HepG2 (cell line): ENCODE data around the gene UBP1. TPM values are rescaled to one million over a fixed set of nuclear protein-coding genes. Genes with fewer than 3 reads are reported as not detected.

Experiments
- ATAC-seq: fragments of 200-7000 bp; cut with Tn5 transposase; 3 replicates; pipeline ENCODE4 v1.9.1; 2020; ENCODE audit warnings: mild to moderate bottlenecking, moderate library complexity
- BruUV-seq: library from RNA; stranded (reverse); fragments of 400-500 nt; replicated peaks from 2 replicates; lab custom pipeline; 2021; lab: Mats Ljungman, UMichigan
- CTCF ChIA-PET: fragments of 300-600 bp; formaldehyde crosslinking; extraction: SDS; loops from one replicate; lab custom pipeline; 2021; ENCODE audit warnings: low total read pairs, inconsistent platforms, low intra/inter-chr PET ratio; lab: Yijun Ruan, JAX
- POLR2A ChIA-PET: fragments of 350-600 bp; sonication (Branson Sonifier 250); formaldehyde crosslinking; loops from one replicate; lab custom pipeline; 2020; ENCODE audit warnings: antibody characterized with exemption, inconsistent platforms; lab: Yijun Ruan, JAX
- DNase-seq: peaks from one replicate; pipeline ENCODE4 v3.0.0-alpha.2; 2015; ENCODE audit warnings: low spot score
- FAIRE-seq: peaks from 3 replicates; lab custom pipeline; 2011; peaks lifted over from hg19 to GRCh38; lab: Jason Lieb, UNC
- H2AFZ ChIP-seq: one replicate; pipeline ENCODE4 v1.6.1; 2011; ENCODE audit warnings: low read length, inconsistent platforms
- H3K27ac ChIP-seq: fragments of 300-600 bp; 3 replicates; pipeline ENCODE4 v1.8.0; 2011; ENCODE audit warnings: mixed run types, mild to moderate bottlenecking, mixed read lengths, low read length, inconsistent platforms; ENCODE audit not compliant: insufficient read depth; ENCODE audit errors: extremely low read length
- H3K27me3 ChIP-seq, 2 experiments: fragments of 200-600 bp in 1 of 2; 2 replicates in 1 of 2; 3 replicates in 1 of 2; pipeline versions ENCODE4 v1.6.0 to v1.8.0; 2011; ENCODE audit warnings: low read length in 2 of 2, mild to moderate bottlenecking in 2 of 2, moderate library complexity in 2 of 2, inconsistent platforms in 1 of 2; ENCODE audit not compliant: insufficient read depth in 2 of 2, control insufficient read depth in 1 of 2
- H3K36me3 ChIP-seq, 2 experiments: fragments of 200-600 bp in 1 of 2; replicated peaks in 1 of 2; 2 replicates in 1 of 2; 3 replicates in 1 of 2; pipeline versions ENCODE4 v1.5.1 to v1.8.0; 2011; ENCODE audit warnings: low read length in 2 of 2, inconsistent platforms in 1 of 2; ENCODE audit not compliant: insufficient read depth in 2 of 2, control insufficient read depth in 1 of 2
- H3K4me1 ChIP-seq: 2 replicates; pipeline ENCODE4 v1.5.1; 2012; ENCODE audit warnings: low read length, inconsistent platforms; ENCODE audit not compliant: insufficient read depth
- H3K4me2 ChIP-seq: 2 replicates; pipeline ENCODE4 v1.6.0; 2011; ENCODE audit warnings: low read depth, low read length, inconsistent platforms
- H3K4me3 ChIP-seq, 3 experiments: fragments of 200-600 bp in 1 of 3; sonication (generic), shearing (Covaris generic) in 1 of 3; replicated peaks in 1 of 3; 2 replicates each; pipeline ENCODE4 v1.5.1; 2011 to 2016; ENCODE audit warnings: low read length in 3 of 3, inconsistent platforms in 2 of 3, low read depth in 2 of 3, mild to moderate bottlenecking in 2 of 3, control low read depth in 1 of 3, mixed read lengths in 1 of 3; ENCODE audit not compliant: insufficient read depth in 1 of 3
- H3K79me2 ChIP-seq: one replicate; pipeline ENCODE4 v1.6.1; 2011; ENCODE audit warnings: low read length, inconsistent platforms; ENCODE audit not compliant: insufficient read depth
- H3K9ac ChIP-seq: 2 replicates; pipeline ENCODE4 v1.6.0; 2011; ENCODE audit warnings: mild to moderate bottlenecking, low read depth, low read length, inconsistent platforms; ENCODE audit not compliant: insufficient read depth
- H3K9me3 ChIP-seq: 2 replicates; pipeline ENCODE4 v1.5.1; 2012; ENCODE audit warnings: mild to moderate bottlenecking, low read length
- H4K20me1 ChIP-seq: 2 replicates; pipeline ENCODE4 v1.6.0; 2011; ENCODE audit warnings: inconsistent platforms, mild to moderate bottlenecking, low read length, moderate library complexity; ENCODE audit not compliant: insufficient read depth
- ASH2L ChIP-seq: fragments of 300-600, 200-600 bp; sonication (generic); IDR thresholded peaks from 2 replicates; pipeline ENCODE4 v1.7.0; 2017; ENCODE audit warnings: low read depth, mild to moderate bottlenecking, moderate library complexity, mixed read lengths, low read length; ENCODE audit not compliant: insufficient read length
- CEBPZ ChIP-seq: IDR thresholded peaks from 2 replicates; pipeline ENCODE4 v1.6.1; 2012; ENCODE audit warnings: low read length, improper control_type of control experiment
- FOXK1 ChIP-seq: sonication (generic); formaldehyde crosslinking; IDR thresholded peaks from 2 replicates; pipeline ENCODE4 v1.4.0; 2020; ENCODE audit warnings: low read depth, missing genetic modification reagents, borderline replicate concordance
- MLLT10 ChIP-seq: sonication (generic); formaldehyde crosslinking; IDR thresholded peaks from 2 replicates; pipeline ENCODE4 v1.4.0; 2020; ENCODE audit warnings: missing genetic modification reagents
- PBX3 ChIP-seq: sonication (generic); formaldehyde crosslinking; IDR thresholded peaks from 2 replicates; pipeline ENCODE4 v1.8.1; 2023; ENCODE audit warnings: missing genetic modification reagents, inconsistent platforms, borderline replicate concordance
- PCBP1 ChIP-seq: fragments of 200-400 bp; formaldehyde crosslinking; IDR thresholded peaks from 2 replicates; pipeline ENCODE4 v1.6.1; 2017; ENCODE audit warnings: mild to moderate bottlenecking, low read depth, low read length, borderline replicate concordance
- SRSF4 ChIP-seq: fragments of 200-400 bp; formaldehyde crosslinking; IDR thresholded peaks from one replicate; pipeline ENCODE4 v1.6.1; 2018; ENCODE audit warnings: mild to moderate bottlenecking, low read depth, low read length, moderate library complexity; ENCODE audit not compliant: poor library complexity, severe bottlenecking
- TCF12 ChIP-seq, 2 experiments: fragments of 450-650 bp in 1 of 2; sonication (generic) in 1 of 2; formaldehyde crosslinking in 1 of 2; IDR thresholded peaks; 2 replicates each; pipeline versions ENCODE4 v1.6.1 to v1.8.0; 2017 to 2022; ENCODE audit warnings: antibody characterized with exemption in 1 of 2, mild to moderate bottlenecking in 1 of 2, missing genetic modification reagents in 1 of 2, moderate library complexity in 1 of 2
- ZBTB21 ChIP-seq: sonication (generic); formaldehyde crosslinking; IDR thresholded peaks from 2 replicates; pipeline ENCODE4 v1.4.0; 2020; ENCODE audit warnings: missing genetic modification reagents
- ZEB1 ChIP-seq: IDR thresholded peaks from 2 replicates; pipeline ENCODE4 v1.6.1; 2012; ENCODE audit warnings: mild to moderate bottlenecking, low read depth, inconsistent platforms; ENCODE audit not compliant: insufficient replicate concordance
- ZNF382 ChIP-seq: sonication (generic); formaldehyde crosslinking; IDR thresholded peaks from 2 replicates; pipeline ENCODE4 v1.5.0; 2020; ENCODE audit warnings: missing genetic modification reagents, mild to moderate bottlenecking, borderline replicate concordance
- ZNF609 ChIP-seq: sonication (generic); formaldehyde crosslinking; IDR thresholded peaks from 2 replicates; pipeline ENCODE4 v1.4.0; 2020; ENCODE audit warnings: mild to moderate bottlenecking, missing genetic modification reagents, borderline replicate concordance
- ZNF614 ChIP-seq: IDR thresholded peaks from 2 replicates; pipeline ENCODE4 v1.6.1; 2018; ENCODE audit warnings: missing biosample characterization, missing genetic modification reagents, inconsistent platforms, borderline replicate concordance
- ZNF737 ChIP-seq: sonication (generic); formaldehyde crosslinking; IDR thresholded peaks from 2 replicates; pipeline ENCODE4 v1.5.0; 2020; ENCODE audit warnings: missing genetic modification reagents, mild to moderate bottlenecking, borderline replicate concordance
- WGBS: methylation state at CpG from one replicate; pipeline ENCODE4 v1.1.6; 2017; ENCODE audit warnings: low lambda C conversion rate; 5-methylcytosine and 5-hydroxymethylcytosine counted together
- in situ Hi-C: cut with HindIII; loops from 2 replicates; pipeline ENCODE4 v1.10.0; 2017; ENCODE audit warnings: low pct_unique_long_range_greater_than_20kb; ENCODE audit not compliant: extremely low pct_ligation_motif_present
- intact Hi-C: fragments of 100-400 bp; cut with micrococcal nuclease; formaldehyde crosslinking; loops from one replicate; pipeline ENCODE4 v1.10.0; 2022; ENCODE audit not compliant: unreplicated experiment
- polyA plus RNA-seq, 8 experiments: library from polyadenylated mRNA; depleted of rRNA in 3 of 8; stranded (reverse) in 7 of 8; unstranded in 1 of 8; fragments of >200 nt; fragmentation: Illumina TruSeq in 4 of 8; extraction: Trizol in 4 of 8; gene quantifications; 2 replicates each; pipeline versions ENCODE4 v1.2.1 to v1.2.3, GENCODE V29; 2011 to 2016; ENCODE audit warnings: low read depth in 4 of 8, missing spikeins in 1 of 8, mixed read lengths in 1 of 8; ENCODE audit not compliant: insufficient read depth in 1 of 8
- total RNA-seq, 5 experiments: library from RNA; depleted of rRNA; stranded (reverse); fragments of >200 nt; fragmentation: Illumina TruSeq; extraction: Trizol; gene quantifications; 2 replicates each; pipeline ENCODE4 v1.2.3, GENCODE V29; 2016; ENCODE audit warnings: low read depth in 1 of 5

Gene UBP1
- total and polyA plus RNA-seq, 2 of the 13 experiments (the other 11 are each of a cell fraction or from before 2014, with no cell fraction given): 48.3 to 79.9 TPM

- H3K27me3 ChIP-seq: no peaks in the 10 kb centered on the region
- H3K4me2 ChIP-seq: no peak overlapping the region
- ATAC-seq (no peak), FAIRE-seq (no peak)
- in situ Hi-C loops: no loop called here
- no peak overlapping the region for H3K4me3 ChIP-seq
- no TSS peak for BruUV-seq
- no peaks in the 10 kb centered on the region for H3K9me3 ChIP-seq
- H4K20me1 ChIP-seq: peaks cover 50% of the 10 kb centered on the region
- TF ChIP-seq CEBPZ (no peak), ZNF609 (CRISPR knock-in tag) (no peak), PCBP1 (no peak), TCF12 (IDR thresholded peaks at IDR 0.05) (no peak), TCF12 (CRISPR knock-in tag; IDR thresholded peaks at IDR 0.05) (no peak), FOXK1 (no peak), ZNF614 (CRISPR knock-in tag) (no peak), SRSF4 (no peak), ASH2L (no peak), ZNF382 (CRISPR knock-in tag) (no peak), ZBTB21 (CRISPR knock-in tag) (no peak), ZNF737 (CRISPR knock-in tag) (no peak), ZEB1 (no peak), PBX3 (CRISPR knock-in tag) (no peak), MLLT10 (no peak)
- TF ChIP-seq, all 625 proteins: peak for 0
- intact Hi-C loops: no loop called here
- no peak for DNase-seq
- 94% methylated on average over 4 of the region's 4 CpGs for WGBS
- H2AFZ ChIP-seq: no peak overlapping the region
- H3K36me3 ChIP-seq: 0 out of 5 replicates have a peak, but pooled peaks cover 0 to under 1% of the 10 kb centered on the region in 2 experiments
- H3K9ac ChIP-seq: no peak overlapping the region
- POLR2A ChIA-PET: interaction anchor here (5.5 kb wide), 1 partner anchor 9 kb away, joined by 35 read pairs; the partner anchor contains the start of gene UBP1
- peaks cover 61% of the 10 kb centered on the region for H3K4me1 ChIP-seq
- peaks cover 97% of the 10 kb centered on the region for H3K79me2 ChIP-seq
- no peak overlapping the region for H3K27ac ChIP-seq
- CTCF ChIA-PET: no interaction called here
Measured at GRCh38 chr3:33430571-33430970, 9.6 kb downstream of the UBP1 start.
